HG03060 (cell line): ENCODE results near the gene LMBRD1.
"Not testable (repeated sequence)": the region's sequence is repeated elsewhere in the genome, so short reads cannot be mapped to it uniquely, and the experiment has no call there.

ENCODE experiments used
- ATAC-seq: cut with Tn5 transposase; IDR thresholded peaks from one replicate; pipeline ENCODE4 v1.9.1; 2021; ENCODE audit warnings: low read depth, moderate number of reproducible peaks; ENCODE audit not compliant: unreplicated experiment

Gene LMBRD1

DNA sequence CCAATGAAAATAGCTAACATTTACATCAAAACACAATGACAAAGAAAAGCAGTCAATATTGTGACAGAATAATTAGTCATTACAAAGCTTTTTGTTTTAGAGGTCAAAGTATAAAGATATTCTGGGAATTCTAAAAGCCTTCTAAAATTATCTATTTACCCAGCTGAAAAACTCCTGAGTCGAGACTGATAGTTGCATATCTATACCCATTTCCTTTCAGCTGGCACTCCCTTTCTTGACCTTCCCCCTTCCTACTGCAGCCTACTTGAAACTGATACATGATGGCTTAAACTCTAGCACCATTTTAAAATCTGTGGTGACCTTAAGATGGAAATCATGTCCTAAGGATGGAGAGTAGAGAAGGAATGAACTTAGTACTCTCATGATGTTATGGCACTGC is 38.6 kb downstream of the LMBRD1 start:
- no peak for ATAC-seq

DNA sequence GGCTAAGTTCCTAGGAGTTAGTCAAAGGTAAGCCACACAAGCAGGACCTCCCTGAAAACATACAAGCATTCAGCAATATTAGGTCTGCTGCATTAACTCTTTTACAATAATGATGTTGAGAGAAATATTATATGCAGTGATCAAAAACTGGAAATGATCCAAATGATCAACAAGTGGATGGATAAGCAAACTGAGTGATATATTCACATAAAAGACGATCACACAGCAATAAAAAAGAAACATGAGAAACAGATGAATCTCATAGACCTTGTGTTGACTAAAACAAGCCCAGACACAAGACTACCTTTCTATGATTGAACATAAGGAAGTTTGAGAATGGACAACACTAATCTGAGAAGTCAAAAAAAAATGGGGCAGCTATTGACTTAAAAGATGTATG is 39.9 kb downstream of the LMBRD1 start:
- ATAC-seq = no peak

DNA sequence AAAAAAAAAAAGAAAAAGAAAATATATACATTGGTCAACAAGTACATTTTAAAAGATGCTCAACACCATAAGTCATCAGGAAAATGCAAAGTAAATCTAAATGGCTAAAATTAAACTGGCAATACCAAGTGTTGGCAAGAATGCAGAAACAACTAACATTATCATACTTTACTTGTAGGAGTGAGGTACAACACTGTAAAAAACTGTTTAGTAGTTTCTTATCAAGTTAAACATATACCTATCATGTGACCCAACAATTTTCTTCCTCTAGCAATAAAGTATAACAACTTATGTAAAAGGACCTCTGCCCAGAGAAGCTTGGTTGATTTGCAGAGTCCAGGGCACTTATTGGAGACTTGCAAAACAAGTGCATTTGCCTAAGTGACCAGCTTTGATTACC is 40.4 kb downstream of the LMBRD1 start:
- no peak for ATAC-seq

DNA sequence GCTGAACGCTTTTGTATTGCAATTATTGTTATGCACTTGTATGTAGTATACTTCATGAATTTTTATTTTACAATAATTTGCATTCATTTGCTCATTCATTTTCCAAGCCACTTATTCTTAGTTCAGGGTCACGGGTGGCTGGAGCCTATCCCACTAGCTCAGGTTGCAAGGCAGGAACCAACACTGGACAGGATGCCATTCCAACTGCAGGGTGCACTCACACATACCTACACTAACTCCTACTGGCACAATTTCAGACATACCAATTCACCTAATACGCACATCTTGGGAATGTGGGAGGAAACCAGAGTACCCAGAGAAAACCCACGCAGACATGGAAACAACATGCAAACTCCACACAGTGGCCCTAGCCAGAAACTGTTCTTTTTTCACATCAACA is 61.8 kb downstream of the LMBRD1 start:
- ATAC-seq = no peak

GRCh38 chr6:69732640-69733039 is 64.2 kb downstream of the LMBRD1 start:
- ATAC-seq = peak; percentile 41

DNA sequence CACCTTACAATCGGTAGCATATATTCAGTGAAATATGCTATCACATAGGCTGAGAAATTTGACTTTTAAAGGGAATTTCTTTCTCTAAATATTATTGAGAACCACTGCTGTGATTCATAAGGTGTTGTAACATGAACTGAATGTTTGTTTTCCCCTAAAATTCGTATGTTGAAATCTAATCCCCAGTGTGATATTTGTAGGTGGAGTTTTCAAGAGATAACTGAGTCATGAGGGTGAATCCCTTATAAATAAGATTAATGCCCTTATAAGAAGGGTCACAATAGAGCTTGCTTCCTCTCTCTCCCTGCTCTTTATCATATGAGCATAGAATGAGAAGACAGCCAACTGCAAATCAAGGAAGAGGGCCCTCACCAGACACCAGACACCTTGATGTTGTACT is 64.8 kb downstream of the LMBRD1 start:
- no peak for ATAC-seq

DNA sequence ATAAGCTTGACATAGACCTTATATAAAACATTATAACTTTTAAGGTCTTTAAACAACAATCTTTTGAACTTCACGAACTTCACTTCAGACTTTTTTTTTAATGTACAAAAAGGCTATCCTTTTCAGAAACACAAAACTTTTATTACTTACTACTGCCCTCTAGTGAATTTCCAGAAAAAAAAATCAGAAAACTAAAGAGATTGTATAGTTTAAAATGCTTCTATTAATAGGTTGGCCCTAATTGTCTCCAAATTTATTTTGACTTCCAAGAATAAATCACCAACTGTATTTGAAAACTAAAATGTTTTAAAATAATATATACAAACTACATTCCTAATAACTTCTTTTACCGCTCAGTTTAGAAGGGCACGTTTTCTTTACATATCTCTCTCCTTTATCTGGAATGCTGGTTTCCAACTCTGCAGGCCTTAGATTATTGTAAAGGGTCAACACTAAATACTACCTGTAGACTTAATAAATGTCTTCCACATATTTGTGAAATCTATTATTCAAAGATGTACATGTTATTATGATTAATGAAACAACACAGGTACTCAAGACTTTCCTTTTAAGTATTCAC is 66.8 kb downstream of the LMBRD1 start:
- no peak for ATAC-seq

DNA sequence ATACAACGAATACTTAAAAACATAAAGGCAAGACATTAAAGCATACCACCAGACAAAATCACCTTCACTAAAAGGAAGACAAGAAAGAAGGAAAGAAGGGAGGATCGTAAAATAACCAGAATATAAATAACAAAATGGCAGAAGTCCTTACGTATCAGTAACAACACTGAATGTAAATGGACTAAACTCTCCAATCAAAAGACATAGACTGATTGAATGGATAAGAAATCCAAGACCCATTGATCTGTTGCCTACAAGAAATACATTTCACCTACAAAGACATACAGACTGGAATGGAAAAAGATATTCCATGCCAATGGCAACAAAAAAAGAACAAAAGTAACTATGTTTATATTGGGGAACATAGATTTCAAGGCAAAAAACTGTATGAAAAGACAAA is 74.1 kb downstream of the LMBRD1 start:
- ATAC-seq = no peak

DNA sequence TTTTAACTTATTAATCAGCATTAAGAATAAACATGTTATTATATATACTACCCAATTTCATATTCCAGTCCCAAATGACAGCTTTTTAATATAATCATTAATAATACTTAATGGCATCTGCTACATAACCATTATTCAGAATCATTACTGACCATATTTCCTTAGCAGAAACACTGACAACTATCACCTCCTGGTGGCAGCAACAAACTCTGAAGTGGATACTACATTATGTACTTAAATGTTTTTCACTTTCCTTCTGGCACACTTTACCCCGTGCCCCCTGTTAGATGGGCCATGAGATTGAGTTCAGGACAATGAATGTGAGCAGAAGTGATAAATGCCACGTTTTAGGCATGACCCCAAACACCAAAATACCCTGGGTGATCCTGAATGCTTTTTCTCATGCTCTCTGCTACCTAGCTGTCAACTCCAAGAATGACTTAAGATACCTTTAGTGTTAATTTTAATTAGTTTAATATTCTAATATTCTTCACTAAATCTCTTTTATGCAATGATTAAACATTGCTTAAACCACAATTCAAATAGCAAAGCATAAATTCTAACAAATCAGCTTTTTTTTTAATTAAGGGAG is 77.1 kb downstream of the LMBRD1 start:
- peak; percentile 61 for ATAC-seq

DNA sequence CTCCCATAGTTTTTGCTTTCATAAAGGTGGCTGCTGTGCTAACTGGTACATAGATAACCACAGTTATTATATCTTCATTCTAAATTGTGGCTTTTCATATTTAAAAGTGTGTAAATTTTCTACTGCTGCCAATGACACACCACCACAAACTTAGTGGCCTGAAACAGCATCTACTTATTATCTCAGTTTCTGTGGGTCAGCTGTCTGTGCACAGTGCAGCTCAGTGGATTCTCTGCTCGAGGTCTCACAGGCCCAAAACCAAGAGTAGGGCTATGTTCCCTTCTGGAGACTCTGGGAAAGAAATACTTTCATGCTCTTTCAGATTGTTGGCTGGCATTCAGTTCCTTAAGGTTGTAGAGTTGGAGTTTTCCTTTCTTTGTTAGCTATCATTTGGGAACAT is 90.1 kb downstream of the LMBRD1 start:
- ATAC-seq = no peak

- no peak for ATAC-seq
These were observed 90.9 kb downstream of the LMBRD1 start for GRCh38 chr6:69705954-69706353.

DNA sequence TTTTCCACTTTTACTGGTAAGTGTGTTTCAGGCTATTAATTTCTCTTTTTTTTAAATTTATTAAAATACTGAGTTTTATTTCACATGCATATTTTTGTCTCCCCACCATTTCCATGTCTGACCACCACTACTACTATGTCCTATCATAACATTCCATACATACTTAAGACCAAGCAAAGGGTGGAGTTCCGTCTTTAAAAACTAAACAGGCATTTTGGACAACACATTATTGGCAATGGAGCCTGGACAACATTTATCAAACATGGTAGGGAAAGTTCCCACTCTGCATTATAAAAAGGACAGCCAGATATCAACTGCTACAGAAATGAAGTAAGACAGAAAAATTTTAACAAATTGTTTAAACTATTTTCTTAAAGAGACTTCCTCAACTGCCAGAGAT is 91.9 kb downstream of the LMBRD1 start:
- ATAC-seq = no peak

DNA sequence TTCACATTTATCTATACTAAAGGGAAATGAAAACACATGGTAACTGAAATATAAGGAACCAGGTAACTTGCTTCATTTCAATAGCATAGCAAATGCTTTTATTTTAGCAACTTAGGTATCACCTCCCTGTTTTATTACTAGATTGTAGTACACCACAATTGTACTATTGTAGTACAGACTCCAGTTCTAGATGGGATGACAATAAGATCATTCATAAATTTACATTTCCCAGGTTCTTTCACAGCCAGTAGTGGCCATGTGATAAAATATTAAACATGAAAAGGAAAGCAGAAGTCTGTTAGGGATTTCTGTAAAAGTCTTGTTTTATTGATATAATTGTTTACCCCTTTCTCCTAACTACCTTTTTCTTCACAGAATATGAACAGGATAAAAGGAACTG is 97.2 kb downstream of the LMBRD1 start:
- no peak for ATAC-seq

GRCh38 chr6:69696273-69696672 is 100.5 kb downstream of the LMBRD1 start:
- ATAC-seq = no peak

- ATAC-seq = no peak
These were observed 103.0 kb downstream of the LMBRD1 start for GRCh38 chr6:69693762-69694161.

DNA sequence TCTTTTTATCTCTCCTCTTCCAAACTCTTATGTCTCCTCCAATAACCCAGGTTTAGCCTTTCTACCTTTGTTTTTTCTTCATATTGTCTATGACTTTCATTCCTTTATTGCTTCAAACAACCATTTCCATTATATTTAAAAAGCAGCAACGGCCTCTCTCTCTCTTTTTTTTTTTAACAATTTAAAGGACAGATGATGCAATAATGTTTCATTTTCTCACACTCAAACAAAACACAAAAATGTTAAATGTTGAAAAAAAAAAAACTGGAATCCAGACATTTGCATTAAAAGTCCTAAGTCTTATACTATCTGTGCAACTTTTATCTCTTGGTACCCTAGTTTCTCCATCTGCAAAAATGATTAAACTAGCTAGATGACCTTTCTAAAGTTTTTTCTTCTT is 105.8 kb downstream of the LMBRD1 start:
- ATAC-seq = no peak

DNA sequence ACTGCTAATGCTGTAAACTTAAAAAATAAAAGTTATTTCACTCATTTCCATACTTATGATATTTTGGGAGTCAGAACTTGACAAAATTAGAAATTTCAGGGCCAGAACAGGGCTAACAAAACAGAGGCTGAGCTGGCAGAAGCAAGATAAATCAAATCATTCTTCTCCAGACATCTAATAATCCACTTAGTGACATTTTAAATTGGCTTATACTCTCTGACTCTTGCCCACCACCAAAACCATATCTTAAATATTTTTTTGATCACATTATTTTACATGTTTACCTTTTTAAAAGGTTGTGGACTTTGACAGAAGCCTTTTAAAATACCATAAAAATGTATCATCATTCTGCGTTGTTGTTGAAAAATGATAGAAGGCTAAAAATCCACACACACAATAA is 116.5 kb downstream of the LMBRD1 start:
- no peak for ATAC-seq

DNA sequence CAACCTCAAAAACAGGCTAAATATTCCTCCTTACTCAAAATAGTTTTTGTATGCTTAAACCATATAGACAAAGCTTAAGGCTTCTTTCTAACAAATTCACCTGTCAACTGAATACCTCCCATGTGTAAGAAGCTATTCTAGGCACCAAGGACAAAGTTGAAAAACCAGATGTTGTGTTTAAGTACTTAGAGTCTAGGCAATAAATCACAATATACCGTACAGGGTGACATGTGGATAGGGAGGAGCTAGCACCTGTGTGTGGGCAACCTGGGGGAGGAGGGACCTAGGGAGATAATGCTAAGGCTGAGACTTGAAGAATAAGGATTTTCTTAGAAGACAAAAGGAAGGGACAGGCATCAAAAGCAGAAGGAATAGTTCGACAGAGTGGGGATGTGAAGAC is 123.5 kb downstream of the LMBRD1 start:
- ATAC-seq = no peak

DNA sequence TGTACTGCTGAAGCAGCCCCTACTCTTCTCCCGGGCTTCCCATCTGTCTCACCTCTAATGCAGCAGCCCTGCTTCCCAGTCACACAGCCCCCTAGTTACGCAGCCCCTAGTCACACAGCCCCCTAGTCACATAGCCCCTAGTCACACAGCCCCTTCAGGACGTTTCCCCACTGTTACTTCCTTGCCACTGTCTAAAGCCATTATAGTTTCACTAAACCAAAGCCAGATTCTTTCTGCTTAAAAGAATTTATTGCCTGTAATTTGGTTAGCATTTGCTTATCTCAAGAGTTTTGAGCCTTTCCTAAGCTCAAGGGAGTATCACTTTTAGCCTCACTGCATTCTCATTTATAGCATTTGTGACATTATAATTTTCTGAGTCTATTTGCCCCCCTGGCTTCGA is 127.9 kb downstream of the LMBRD1 start:
- no peak for ATAC-seq

- ATAC-seq = not testable (repeated sequence)
These were observed 130.0 kb downstream of the LMBRD1 start for GRCh38 chr6:69666779-69667178.

- ATAC-seq = no peak
These were observed 131.4 kb downstream of the LMBRD1 start for GRCh38 chr6:69665437-69665836.

- no peak for ATAC-seq
These were observed 132.3 kb downstream of the LMBRD1 start for GRCh38 chr6:69664551-69664950.

- ATAC-seq = no peak
These were observed 133.6 kb downstream of the LMBRD1 start for GRCh38 chr6:69663215-69663614.
